Tibial artery (tissue), 4 donors: Measurements from ENCODE around the gene MBTPS1.

Experiments used
- DNase-seq, 2 donors: peaks; one replicate each; pipeline ENCODE4 v3.0.0-alpha.2; 2019
- H3K27ac ChIP-seq, 2 donors: fragments of 200-600 bp; sonication (generic) in 1 of 2; 1 replicate in 1 of 2; 2 replicates in 1 of 2; pipeline ENCODE4 v1.5.1; 2018 to 2019; ENCODE audit warnings: mild to moderate bottlenecking in 1 of 2
- H3K27me3 ChIP-seq, 2 donors: fragments of 200-600 bp; sonication (generic) in 1 of 2; one replicate each; pipeline versions ENCODE4 v1.5.1 to v1.6.0; 2016 to 2019
- H3K36me3 ChIP-seq, 3 donors: fragments of 200-600 bp; sonication (generic) in 2 of 3; one replicate each; pipeline ENCODE4 v1.5.1; 2016 to 2019; ENCODE audit warnings: mild to moderate bottlenecking in 2 of 3
- H3K4me1 ChIP-seq, 4 donors: fragments of 200-600 bp; sonication (generic) in 2 of 4; 1 replicate in 3 of 4; 2 replicates in 1 of 4; pipeline ENCODE4 v1.5.1; 2016 to 2019
- H3K4me3 ChIP-seq, 2 donors: fragments of 200-600 bp; sonication (generic) in 1 of 2; 1 replicate in 1 of 2; 2 replicates in 1 of 2; pipeline ENCODE4 v1.5.1; 2018 to 2019; ENCODE audit warnings: mild to moderate bottlenecking in 2 of 2
- H3K9me3 ChIP-seq, 3 donors: fragments of 200-600 bp; sonication (generic) in 1 of 3; one replicate each; pipeline ENCODE4 v1.5.1; 2016 to 2019
- intact Hi-C: fragments of 100-400 bp; cut with DNase I; formaldehyde crosslinking; loops from one replicate; pipeline ENCODE4 v1.15.0; 2023; ENCODE audit warnings: low total_unique reads
- TF ChIP-seq, protein P1 (sequence below), 2 experiments: fragments of 200-600 bp in 1 of 2; fragments of 450-650 bp in 1 of 2; IDR thresholded peaks; one replicate each; pipeline ENCODE4 v1.5.1; 2017 to 2019; ENCODE audit warnings: antibody characterized with exemption in 2 of 2, mild to moderate bottlenecking in 1 of 2, moderate library complexity in 1 of 2

MBTPS1 gene

GRCh38 chr16:84018710-84019109 lies 98.0 kb downstream of the MBTPS1 start:
- TF ChIP-seq, protein P1, sequence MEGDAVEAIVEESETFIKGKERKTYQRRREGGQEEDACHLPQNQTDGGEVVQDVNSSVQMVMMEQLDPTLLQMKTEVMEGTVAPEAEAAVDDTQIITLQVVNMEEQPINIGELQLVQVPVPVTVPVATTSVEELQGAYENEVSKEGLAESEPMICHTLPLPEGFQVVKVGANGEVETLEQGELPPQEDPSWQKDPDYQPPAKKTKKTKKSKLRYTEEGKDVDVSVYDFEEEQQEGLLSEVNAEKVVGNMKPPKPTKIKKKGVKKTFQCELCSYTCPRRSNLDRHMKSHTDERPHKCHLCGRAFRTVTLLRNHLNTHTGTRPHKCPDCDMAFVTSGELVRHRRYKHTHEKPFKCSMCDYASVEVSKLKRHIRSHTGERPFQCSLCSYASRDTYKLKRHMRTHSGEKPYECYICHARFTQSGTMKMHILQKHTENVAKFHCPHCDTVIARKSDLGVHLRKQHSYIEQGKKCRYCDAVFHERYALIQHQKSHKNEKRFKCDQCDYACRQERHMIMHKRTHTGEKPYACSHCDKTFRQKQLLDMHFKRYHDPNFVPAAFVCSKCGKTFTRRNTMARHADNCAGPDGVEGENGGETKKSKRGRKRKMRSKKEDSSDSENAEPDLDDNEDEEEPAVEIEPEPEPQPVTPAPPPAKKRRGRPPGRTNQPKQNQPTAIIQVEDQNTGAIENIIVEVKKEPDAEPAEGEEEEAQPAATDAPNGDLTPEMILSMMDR (IDR thresholded peaks at IDR 0.05): no peak
- Histone ChIP-seq H3K27me3 (peaks cover 0 to 15% of the 10 kb centered on the region in 2 donors), H3K4me3 (no peak overlapping the region), H3K4me1 (no peaks in the 10 kb centered on the region), H3K27ac (no peak overlapping the region), H3K9me3 (peaks cover 3 to 22% (median 10%) of the 10 kb centered on the region in 3 donors), H3K36me3 (no peaks in the 10 kb centered on the region)
- no peak for DNase-seq
- intact Hi-C loops: no loop called here

- H3K4me3 ChIP-seq: no peak overlapping the region
- H3K9me3 ChIP-seq: peaks cover 0 to 15% (median 3%) of the 10 kb centered on the region in 3 donors
- peaks cover 0 to 15% of the 10 kb centered on the region in 2 donors for H3K27me3 ChIP-seq
- no peaks in the 10 kb centered on the region for H3K36me3 ChIP-seq
- H3K27ac ChIP-seq: no peak overlapping the region
- TF ChIP-seq, protein P1 (IDR thresholded peaks at IDR 0.05): no peak
- DNase-seq: no peak
- H3K4me1 ChIP-seq: no peaks in the 10 kb centered on the region
- intact Hi-C loops: no loop called here
Observed at GRCh38 chr16:84016477-84016876, 100.3 kb downstream of the MBTPS1 start.

GRCh38 chr16:84015399-84015798 lies 101.3 kb downstream of the MBTPS1 start:
- DNase-seq: no peak
- Histone ChIP-seq H3K36me3 (no peaks in the 10 kb centered on the region), H3K27me3 (peaks cover 0 to 15% of the 10 kb centered on the region in 2 donors), H3K9me3 (peaks cover 0 to 6% (median 0%) of the 10 kb centered on the region in 3 donors), H3K4me1 (no peaks in the 10 kb centered on the region), H3K4me3 (no peak overlapping the region), H3K27ac (no peak overlapping the region)
- intact Hi-C loops: no loop called here
- TF ChIP-seq, protein P1 (IDR thresholded peaks at IDR 0.05): no peak

DNA sequence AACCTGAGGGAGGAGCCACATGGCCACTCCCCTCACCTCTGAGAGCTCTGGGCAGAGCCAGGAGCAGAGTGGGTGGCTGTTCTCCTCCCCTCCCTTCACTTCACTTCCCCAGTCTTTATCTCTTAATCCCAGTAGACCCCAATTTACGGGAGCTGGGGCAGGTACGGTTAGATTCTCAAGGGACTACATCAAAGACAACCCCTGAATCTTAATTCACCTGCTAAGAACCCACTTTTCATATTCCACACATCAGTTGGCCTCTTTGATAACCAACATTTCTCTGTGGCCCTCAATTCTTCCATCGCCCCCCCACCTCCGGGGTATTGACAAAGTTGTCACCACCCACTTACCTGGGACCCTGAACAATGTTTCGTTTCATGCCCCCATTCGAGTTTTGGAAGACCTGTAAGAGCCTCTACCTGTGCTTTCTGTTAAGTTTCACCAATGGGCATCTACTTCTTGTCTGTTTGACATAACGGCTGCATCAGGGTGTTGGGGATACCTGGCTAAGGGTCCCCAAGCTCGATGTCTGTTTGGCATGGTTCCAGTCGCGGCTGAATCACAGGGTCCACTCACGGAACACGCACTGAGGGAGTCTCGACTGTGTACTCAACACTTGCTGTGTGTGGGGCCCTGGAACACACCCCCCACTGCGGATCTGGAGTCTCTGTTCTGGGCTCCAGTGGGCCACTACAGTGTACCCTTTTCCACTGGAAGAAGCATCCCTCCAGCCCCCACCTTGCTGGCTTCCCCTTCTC lies 102.0 kb downstream of the MBTPS1 start:
- DNase-seq: no peak
- H3K4me1 ChIP-seq: no peaks in the 10 kb centered on the region

DNA sequence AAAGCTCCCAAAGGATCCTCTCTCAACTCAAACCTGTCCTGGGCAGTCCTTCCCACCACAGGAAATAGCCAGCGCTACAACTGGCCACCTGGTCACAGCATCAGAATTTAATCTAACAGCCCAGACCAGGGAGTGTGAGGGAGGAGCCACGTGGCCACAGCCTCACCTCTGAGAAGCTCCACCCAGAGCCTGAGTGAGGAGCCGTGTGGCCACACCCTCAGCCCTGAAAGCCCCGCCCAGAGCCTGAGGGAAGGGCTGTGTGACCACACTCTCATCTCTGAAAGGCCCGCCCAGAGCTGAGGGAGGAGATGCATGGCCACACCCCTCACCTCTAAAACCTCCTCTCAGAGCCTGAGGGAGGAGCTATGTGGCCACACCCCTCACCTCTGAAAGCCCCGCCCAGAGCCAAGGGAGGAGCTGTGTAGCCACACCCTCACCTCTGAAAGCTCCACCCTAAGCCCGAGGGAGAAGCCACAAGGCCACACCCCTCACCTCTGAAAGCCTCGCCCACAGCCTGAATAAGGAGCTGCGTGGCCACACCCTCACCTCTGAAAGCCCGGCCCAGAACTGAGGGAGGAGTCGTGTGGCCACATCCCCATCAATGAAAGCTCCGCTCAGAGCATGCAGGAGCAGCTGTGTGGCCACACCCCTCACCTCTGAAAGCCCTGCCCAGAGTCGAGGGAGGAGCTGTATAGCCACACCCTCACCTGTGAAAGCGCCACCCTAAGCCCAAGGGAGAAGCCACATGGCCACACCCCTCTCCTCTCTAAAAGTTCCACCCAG lies 102.8 kb downstream of the MBTPS1 start:
- no peaks in the 10 kb centered on the region for H3K36me3 ChIP-seq
- no peak for DNase-seq
- H3K4me3 ChIP-seq: no peak overlapping the region
- H3K4me1 ChIP-seq: no peaks in the 10 kb centered on the region
- TF ChIP-seq, protein P1 (IDR thresholded peaks at IDR 0.05): no peak
- H3K27ac ChIP-seq: no peak overlapping the region
- peaks cover 0 to 19% of the 10 kb centered on the region in 2 donors for H3K27me3 ChIP-seq
- H3K9me3 ChIP-seq: peaks cover 0 to 3% (median 0%) of the 10 kb centered on the region in 3 donors
- intact Hi-C loops: no loop called here

More for the DNA sequence above, 102.0 kb downstream of the MBTPS1 start:
- peaks cover 0 to 3% (median 0%) of the 10 kb centered on the region in 3 donors for H3K9me3 ChIP-seq
- TF ChIP-seq, protein P1 (IDR thresholded peaks at IDR 0.05): no peak
- no peaks in the 10 kb centered on the region for H3K36me3 ChIP-seq
- intact Hi-C loops: no loop called here
- H3K27me3 ChIP-seq: peaks cover 0 to 15% of the 10 kb centered on the region in 2 donors
- no peak overlapping the region for H3K27ac ChIP-seq
- no peak overlapping the region for H3K4me3 ChIP-seq
